ENCODE measurements around the gene JAK1.

JAK1 gene

GRCh38 chr1:64980745-64981600 is 14.6 kb upstream of the JAK1 start:
- DNase-seq (ENCODE audit: low read depth) = peak; percentile 61

- DNase-seq (ENCODE audit: low read depth) = no peak
These were observed 13.0 kb upstream of the JAK1 start for GRCh38 chr1:64979358-64979757.

GRCh38 chr1:64976361-64976760 is 10.0 kb upstream of the JAK1 start:
- DNase-seq (ENCODE audit: low read depth) = no peak

- DNase-seq (ENCODE audit: low read depth) = no peak
These were observed 9.4 kb upstream of the JAK1 start for GRCh38 chr1:64975740-64976139.

GRCh38 chr1:64975127-64975526 is 8.8 kb upstream of the JAK1 start:
- no peak for DNase-seq (ENCODE audit: low read depth)

GRCh38 chr1:64974288-64974825 is 8.0 kb upstream of the JAK1 start:
- no peak for DNase-seq (ENCODE audit: low read depth)

GRCh38 chr1:64973061-64973647 is 6.8 kb upstream of the JAK1 start:
- no peak for DNase-seq (ENCODE audit: low read depth)

GRCh38 chr1:64969305-64970046 is 3.1 kb upstream of the JAK1 start:
- peak; percentile 19 for DNase-seq (ENCODE audit: low read depth)

- DNase-seq (ENCODE audit: low read depth) = peak; percentile 18
These were observed 1.0 kb upstream of the JAK1 start for GRCh38 chr1:64967381-64967780.

GRCh38 chr1:64965366-64966157 is 787 bp downstream of the JAK1 start:
- peak; percentile 84 for DNase-seq (ENCODE audit: low read depth)

- DNase-seq (ENCODE audit: low read depth) = no peak
These were observed 2.9 kb downstream of the JAK1 start for GRCh38 chr1:64963466-64963865.

- no peak for DNase-seq (ENCODE audit: low read depth)
These were observed 3.9 kb downstream of the JAK1 start for GRCh38 chr1:64962441-64962840.

- DNase-seq (ENCODE audit: low read depth) = no peak
These were observed 4.4 kb downstream of the JAK1 start for GRCh38 chr1:64961923-64962322.

GRCh38 chr1:64960731-64961130 is 5.6 kb downstream of the JAK1 start:
- DNase-seq (ENCODE audit: low read depth) = no peak

GRCh38 chr1:64959986-64960385 is 6.4 kb downstream of the JAK1 start:
- no peak for DNase-seq (ENCODE audit: low read depth)

GRCh38 chr1:64956733-64957441 is 9.5 kb downstream of the JAK1 start:
- no peak for DNase-seq (ENCODE audit: low read depth)

- peak; percentile 37 for DNase-seq (ENCODE audit: low read depth)
These were observed 10.2 kb downstream of the JAK1 start for GRCh38 chr1:64956010-64956640.

GRCh38 chr1:64955097-64956009 is 11.0 kb downstream of the JAK1 start:
- DNase-seq (ENCODE audit: low read depth) = no peak

- no peak for DNase-seq (ENCODE audit: low read depth)
These were observed 13.1 kb downstream of the JAK1 start for GRCh38 chr1:64953241-64953640.
